Measurements from ENCODE around the gene ACSF3.

- TF ChIP-seq CTCF (IDR thresholded peaks at IDR 0.05; ENCODE audit: poor library complexity, severe bottlenecking) (no peak), EZH2 (IDR thresholded peaks at IDR 0.05; ENCODE audit: borderline replicate concordance, insufficient read depth, low read length, poor library complexity, severe bottlenecking) (no peak)
These were observed 51.0 kb downstream of the ACSF3 start for GRCh38 chr16:89144681-89145080.

All from neural cell (in vitro differentiated cells).